HG02610 (cell line): Measurements from ENCODE around the gene TTF2.
"Not testable (repeated sequence)": the region's sequence is repeated elsewhere in the genome, so short reads cannot be mapped to it uniquely, and the experiment has no call there.

Experiments used
- ATAC-seq: cut with Tn5 transposase; IDR thresholded peaks from one replicate; pipeline ENCODE4 v1.9.1; 2021; ENCODE audit warnings: mild to moderate bottlenecking, moderate library complexity; ENCODE audit not compliant: unreplicated experiment

The TTF2 gene

DNA sequence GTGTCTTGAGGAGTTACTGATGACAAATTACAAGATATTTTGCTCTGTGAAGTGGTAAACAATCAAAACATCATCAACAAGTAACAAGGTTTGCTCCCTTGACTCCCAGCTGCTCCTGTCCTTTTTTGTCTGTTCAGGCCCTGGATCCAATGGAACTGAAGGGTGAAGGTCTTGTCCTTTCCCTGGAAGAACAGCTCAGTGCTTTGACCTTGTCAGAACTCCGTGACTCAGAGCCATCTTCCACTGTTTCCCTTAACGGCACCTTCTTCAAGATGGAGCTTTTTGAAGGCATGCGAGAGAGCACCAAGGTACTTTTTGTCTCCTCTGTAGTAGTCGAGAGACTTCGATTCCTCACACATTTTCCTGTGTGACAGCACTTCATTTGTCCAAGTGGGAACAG is 32.5 kb downstream of the TTF2 start:
- no peak for ATAC-seq

DNA sequence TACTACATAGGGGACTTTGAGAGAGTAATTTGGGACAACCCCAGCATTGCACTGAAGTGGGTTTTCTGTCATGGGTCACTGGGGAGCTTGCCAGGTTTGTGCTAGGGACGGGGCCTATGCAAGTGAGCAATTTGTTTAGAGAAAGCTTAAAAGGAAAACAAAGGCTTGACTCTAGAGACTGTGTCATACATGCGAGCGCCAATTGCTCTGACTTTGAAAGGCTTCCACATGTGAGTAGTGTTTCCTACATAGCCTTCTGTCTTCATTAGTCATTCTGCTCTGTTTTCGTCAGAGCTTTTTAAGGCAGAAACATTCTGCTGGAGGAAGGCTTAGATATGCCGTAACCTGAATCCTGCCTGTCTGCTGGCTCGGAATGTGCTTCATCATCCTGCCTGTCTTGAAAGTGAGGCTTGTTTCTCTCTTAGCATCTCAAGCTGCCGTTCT is 33.0 kb downstream of the TTF2 start:
- ATAC-seq: peak; percentile 66

DNA sequence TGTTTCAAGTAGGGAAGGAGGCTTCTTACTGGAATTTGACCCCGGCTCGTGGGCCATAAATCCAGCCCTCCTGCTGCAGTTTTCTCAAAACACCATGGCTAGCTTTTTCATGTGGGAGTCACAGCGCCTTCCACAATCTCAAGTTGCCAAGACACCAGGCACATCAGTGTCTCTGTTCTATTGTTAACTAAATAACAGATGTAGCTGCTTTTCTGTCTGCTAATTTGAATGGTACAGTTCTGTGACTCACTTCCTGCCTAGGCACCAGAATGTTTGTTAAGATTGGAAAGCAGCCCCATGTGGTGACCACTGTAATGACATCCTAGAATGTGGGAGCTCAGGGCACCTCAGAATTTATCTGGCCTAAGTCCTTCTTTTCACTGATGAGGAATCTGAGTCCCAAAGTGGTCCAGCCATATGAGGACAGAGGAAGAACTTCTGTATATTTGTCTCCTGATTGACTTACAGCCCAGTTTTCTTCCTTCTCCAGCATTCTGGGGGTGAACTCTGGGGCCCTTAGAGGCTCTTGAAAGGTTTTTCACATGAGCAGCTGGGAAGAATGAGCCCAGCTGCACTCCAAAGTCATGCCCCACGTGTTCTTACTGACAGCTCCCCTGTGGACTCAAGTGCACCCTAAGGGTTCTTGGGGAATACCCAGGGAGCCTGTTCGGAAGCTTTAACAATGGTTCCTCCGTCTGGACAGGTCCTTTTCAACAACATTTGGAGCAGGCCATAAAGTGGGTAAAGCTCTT is 33.9 kb downstream of the TTF2 start:
- ATAC-seq: peak; percentile 67

DNA sequence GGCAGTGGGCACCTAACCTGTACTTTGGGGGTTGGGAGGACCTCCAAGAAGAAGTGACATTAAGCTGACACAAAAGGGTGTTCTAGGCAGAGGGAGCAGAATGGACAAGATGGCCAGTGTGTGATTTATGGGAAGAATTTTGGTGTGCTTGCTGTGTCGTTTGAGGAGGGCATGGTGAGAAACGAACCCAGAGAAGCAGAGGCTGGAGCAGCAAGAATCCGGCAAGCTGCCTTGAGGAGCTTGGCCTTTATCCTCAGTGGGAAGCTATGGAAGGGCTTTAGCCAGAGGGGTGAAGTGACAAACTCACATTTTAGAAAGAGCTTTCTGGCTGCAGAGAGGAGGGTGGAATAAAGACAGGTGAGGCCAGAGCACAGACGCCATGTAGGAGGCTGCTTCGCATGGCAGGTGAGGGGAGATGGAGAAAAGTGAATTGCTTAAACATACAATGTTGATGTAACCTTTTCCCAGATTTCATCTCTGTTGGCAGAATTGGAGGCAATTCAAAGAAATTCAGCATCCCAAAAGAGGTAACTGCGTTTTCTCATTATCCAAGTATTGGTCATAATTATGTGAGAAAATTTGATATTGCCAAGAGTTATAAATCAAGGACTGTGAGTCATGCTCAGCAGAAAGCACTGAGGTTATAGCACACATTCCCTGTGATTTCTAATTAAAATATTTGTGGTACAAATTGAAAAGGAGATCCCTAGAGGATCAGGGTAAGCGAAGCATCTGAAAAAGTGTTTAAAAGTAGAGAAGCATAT is 34.9 kb downstream of the TTF2 start:
- no peak for ATAC-seq

DNA sequence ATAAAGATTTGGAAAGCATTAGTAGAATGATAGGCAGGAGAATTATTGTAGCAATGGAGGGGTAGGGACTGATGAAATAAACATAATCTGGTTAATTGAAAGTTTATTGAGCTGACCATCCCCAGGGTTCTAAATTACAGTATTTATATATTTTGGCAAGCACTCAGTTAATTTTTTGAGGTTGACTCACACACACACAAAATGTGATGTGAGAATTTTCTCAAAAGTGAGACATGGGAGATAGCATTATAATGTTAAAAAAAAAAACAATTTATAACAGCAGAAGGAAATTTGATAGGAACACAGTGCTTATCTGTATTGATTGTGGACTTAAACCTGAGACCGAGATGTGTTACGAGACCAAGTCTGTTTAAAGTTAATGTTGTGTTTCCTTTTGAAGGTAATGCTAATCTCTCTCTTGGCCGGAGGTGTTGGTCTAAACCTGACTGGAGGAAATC is 36.9 kb downstream of the TTF2 start:
- no peak for ATAC-seq

DNA sequence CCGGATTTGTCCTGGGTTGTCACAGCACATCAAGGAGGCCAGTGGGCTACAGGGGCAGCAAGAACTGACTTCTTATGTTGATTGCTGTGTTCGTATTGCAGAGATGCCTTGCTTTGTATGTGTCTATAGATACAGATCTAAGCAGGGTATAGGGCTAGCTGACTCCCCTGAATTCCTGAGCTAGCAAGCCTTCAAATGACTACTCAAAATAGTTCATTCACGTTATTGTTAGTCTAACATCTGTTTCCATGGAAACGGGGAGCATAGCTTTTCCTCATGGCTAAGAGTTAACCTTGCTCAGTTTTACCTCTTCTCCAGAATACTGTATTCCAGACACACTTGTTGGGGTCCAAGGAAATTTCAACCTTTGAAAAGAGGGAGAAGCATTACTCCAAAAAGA is 37.3 kb downstream of the TTF2 start:
- no peak for ATAC-seq

DNA sequence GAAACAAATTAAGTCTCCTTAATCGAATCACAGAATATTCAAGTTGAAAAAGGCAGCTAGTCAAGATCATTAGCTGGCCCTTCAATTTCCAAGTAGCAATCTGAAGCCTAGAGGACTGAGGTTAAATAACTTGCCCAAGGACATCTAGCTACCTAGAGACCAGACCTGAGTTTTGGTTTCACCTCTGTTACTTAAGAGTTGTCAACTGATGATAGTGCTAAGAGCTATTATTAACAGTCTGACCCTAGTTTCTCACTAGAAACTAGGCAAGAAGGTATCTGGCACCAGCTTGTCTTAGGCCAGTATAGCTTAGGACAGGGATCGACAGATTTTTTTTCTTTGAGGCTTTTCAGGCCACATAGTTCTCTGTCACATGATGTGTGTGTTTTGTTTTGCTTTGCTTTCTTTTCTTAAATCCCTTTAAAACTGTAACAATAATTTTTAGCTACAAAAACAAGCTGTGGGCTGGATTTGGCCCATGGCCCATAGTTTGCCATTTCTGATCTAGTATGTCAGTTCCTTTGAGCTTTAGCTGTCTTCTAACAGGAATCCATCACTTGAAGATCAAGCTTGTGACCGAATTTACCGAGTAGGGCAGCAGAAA is 38.3 kb downstream of the TTF2 start:
- ATAC-seq: no peak

DNA sequence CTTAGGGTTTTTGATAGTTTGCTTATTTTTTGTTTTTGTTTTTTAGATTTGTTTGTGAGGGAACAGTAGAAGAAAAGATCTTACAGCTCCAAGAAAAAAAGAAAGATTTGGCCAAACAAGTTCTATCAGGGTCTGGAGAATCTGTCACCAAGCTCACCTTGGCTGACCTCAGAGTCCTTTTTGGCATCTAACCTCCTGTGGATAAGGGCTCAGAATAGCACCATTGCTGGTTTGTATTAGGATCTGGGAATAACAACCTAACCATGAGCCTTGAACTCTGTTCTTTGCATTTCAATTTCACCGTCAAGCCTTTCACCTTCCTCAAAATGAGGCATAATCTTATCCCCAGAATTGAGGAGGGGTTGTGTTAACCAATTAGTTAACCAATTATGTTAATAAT is 41.2 kb downstream of the TTF2 start:
- ATAC-seq: no peak

DNA sequence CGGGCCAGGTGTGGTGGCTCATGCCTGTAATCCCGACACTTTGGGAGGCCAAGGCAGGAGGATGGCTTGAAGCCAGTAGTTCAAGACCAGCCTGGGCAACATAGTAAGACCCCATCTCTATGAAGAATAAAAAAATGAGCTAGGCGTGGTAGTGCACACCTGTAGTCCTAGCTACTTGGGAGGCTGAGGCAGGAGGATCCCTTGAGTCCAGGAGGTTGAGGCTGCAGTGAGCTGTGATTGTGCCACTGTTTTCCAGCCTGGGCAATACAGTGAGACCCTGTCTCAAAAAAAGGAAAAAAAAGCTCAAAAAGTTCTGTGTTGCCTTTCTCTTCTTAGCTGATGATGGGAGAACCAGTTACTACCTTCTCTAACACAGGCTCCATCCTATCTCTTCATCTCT is 41.7 kb downstream of the TTF2 start:
- ATAC-seq: not testable (repeated sequence)

DNA sequence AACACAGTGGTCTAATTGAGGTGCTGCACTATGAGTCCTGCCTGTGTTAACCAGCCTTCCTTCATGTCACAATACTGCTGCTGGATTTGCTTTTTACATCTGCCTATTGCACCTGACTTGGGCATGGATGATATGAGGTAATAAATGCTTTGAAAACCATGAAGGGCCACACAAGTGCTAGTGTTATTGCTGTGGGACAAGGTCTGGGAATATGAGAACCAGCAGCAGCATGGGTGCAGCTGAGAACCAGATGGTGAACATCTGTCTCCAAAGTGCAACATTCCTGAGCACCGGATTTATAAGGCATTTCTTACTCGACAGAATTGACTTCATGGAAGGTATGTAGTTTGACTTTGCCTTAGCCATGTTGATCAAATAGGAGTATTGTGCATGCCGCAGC is 44.9 kb downstream of the TTF2 start:
- ATAC-seq: no peak

DNA sequence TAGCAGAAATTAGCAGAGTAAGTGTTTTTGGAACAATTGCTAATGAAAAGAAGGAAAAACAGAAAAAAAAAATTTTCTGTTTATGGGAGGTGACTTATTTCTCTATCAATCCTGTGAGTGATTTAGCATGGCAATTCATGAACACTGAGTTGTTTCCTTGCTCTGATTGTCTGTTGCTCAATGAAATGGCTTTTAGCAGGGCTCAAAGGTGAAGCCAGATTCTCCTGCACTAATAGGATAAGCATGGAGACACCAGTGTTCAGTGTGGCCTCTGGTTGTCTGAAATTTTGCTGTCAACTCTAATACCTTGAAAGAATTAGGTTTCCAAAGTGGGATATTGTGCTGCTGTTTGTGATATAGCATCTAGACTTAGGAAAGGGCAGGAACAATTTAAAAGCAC is 45.6 kb downstream of the TTF2 start:
- no peak for ATAC-seq

DNA sequence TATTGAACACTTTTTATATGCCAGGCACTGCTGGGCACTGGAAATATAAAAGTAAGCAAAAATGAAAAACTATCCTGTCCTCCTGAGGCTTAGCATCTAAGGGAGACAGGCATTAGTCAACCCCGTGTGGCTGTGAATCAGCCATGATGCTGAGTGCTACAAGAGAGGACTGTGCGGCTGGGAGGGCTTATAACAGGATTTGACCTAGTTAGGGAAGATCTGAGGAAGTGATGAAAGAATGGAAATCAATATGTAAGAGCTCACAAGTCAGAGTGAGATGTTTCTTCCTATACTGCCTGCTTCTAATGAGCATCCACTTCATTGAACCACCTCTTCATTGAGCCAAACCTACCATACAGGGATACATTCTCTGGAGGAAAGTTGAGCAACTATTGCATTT is 46.4 kb downstream of the TTF2 start:
- ATAC-seq: no peak

DNA sequence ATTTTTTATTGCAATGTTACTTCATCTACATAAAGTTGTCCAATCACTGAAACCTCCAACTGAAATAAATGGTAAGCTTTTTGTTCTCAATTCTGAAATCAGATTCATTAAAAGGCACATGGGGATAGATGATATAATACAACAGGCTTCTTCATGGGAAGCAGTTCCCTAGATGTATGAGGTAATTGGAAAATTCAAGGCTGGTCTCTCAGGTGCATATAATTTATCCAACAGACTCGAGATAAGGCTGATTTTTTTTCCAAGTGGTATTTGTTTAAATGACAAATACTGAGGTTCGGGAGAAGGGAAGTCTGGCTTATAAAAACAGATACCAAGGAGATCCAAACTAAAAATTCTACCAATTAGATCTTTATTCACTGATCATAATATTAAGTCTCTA is 47.2 kb downstream of the TTF2 start:
- no peak for ATAC-seq

DNA sequence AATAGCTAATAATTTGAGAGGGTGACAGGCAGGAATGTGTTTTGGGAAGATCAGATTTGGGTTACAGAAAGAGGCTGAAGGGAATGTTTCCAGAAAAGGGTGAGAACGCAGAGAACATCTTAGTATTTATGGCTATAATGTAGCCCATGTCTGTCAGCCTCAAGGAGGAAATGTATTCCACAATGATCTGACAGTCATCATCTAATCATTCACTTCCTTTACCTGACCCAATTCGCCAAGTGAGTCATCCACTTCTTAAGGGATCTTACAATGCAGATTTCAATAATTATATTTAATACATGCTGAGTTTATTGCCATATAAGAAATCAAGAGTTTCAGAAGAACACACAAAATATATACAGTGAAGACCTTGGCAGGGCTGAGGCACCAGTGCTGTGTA is 50.6 kb downstream of the TTF2 start:
- ATAC-seq: no peak

DNA sequence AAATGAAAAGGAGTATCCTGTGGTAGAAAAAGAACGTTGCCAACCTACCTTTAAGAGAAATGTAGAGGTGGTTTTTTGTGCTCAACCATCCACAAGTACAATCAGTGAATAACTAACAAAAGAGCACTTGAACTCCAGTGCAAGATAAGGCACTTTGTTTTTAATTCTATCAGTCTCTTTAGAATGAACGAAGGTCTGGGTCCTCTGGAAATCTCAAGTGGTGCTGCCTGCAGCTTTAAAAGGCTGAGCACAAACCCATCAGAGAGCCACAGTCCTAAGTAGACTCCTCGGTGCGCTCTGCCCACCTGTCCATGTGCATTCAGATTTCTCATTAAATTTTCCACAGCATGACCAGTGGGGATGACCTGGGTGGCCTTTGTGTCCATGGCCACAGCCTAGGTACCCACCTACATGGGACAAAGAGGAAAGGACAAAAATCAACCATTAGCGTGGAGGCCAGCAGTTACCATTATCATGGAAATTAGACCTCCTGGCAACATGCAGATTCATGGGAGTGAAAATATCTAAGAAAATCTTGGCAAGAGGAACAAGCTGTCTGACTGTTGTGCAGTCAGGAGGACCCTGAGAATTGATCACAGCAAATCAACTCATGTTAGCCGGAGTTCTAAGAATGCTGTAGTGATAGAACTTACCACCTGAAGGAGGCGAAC is 52.1 kb downstream of the TTF2 start:
- no peak for ATAC-seq

DNA sequence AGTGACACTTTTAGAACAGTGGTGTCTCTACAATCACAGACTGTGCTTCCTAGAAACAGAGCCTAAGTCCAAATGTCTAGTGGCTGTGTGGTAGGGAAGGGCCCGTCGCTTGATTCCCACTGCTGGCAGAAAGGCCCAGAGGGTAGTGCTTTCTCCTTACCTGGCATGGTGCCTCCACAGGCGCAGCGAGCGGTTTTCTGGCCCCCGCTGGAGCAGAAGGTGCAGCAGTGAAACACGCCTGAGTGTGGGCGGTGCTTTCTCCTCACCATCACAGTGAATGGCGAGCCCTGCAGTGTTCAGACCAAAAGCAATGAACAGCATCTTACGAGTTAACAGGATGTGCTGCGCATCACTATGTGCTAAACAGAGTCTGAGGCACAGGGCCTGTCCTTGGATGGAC is 53.1 kb downstream of the TTF2 start:
- no peak for ATAC-seq

DNA sequence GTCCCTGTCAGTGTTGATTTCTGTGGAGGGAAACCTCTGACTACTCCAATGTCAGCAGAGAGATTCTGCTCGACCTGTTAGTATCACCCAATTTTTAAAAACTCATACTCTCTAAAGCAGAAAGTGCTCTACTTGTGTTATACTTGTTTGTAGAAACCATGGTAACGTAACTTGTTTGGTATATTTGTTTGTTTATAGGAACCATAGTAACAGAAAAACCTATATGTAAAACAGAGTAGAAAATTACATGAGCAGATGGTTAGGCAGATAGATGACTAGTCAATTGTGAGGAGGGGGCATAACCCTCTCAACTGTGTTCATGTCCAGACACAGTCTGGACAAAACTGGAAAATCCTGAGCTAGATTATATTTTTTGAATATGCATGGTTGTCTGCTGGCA is 54.8 kb downstream of the TTF2 start:
- no peak for ATAC-seq

DNA sequence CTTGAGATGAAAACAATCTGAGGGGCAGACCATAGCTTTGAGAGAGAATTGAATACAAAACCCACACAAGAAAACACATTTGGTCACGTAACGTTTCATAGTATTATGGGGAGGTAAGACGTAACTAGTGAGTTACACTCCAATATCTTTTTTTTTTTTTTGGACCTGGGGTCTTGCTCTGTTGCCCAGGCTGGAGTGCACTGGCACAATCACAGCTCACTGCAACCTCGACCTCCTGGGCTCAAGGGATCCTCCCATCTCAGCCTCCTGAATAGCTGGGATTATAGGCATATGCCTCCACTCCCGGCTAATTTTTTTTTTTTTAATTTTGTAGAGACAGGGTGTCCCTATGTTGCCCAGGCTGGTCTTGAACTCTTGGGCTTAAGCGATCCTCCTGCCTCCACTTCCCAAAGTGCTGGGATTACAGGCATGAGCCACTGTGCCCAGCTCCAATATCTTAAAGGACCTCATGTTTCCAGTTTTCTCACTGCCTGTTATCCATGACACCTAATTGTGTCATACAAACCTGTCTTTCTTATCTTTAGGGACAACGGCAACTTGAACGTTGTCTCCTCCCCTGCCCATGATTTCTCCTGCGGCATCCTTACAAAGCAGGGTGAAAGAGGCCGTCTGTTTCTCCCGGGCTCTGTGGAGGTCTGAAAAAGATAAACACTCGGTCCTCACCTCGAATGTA is 56.1 kb downstream of the TTF2 start:
- ATAC-seq: no peak

DNA sequence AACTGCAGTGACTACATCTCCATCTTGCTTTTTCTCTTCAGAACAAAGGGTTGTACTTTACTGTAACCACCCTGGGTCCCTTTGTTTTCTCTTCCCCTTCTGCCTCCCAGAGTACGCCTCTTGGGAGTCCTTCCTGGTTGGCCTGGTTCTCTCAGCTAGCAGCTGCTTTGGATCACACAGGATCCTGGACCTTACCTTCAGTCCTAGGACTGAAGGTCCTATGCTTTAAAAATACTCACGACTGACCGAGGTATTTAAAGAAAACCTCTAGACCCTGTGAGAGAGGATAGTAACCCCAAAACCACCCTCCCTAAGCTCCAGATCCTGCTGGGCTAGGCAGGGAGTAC is 56.6 kb downstream of the TTF2 start:
- ATAC-seq: no peak

DNA sequence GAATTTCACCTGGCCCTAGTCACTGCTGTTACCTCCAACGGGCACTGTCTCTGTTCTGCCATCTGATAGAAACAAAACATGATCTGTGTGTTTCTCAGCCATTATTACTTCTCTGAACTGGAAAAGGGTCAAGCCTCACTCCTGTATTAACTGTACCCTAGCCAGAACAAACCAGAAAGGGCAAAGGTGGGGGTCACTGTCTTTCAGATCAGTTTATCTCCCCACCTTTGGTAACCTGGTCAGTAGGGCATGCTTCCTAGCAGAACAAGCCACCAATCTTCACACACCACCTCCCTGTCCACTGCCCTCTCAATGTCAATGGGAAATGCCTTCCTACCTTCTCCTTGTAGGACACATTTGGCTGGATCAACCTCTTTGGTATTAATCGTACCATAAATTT is 57.6 kb downstream of the TTF2 start:
- ATAC-seq: no peak

DNA sequence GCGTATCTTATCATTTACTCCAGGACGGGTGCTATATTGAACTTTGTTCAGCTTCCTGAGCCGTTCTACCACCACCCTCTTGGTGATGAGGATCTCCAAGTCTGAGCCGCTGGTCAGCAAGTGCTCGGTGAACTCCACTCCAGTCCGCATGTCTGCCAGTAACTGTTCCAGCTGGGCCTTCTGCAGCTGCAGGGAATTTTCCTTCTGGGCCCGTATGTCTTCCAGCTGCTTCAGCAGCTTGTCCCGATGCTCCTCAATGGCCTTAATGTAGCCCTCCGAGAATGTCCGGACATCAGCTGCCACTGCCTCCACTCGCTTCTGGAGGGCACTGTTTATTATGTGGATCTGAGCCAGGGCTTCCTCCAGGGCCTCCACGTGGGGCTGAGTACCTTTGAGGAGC is 58.0 kb downstream of the TTF2 start:
- no peak for ATAC-seq
